HepG2 (cell line): ENCODE data around the gene KISS1. TPM values are rescaled to one million over a fixed set of nuclear protein-coding genes. Genes with fewer than 3 reads are reported as not detected.
A peak's percentile ranks its signal among the peaks of the same experiment; 100 is the strongest.

Experiments
- CBX5 ChIP-seq: sonication (generic); formaldehyde crosslinking; IDR thresholded peaks from 2 replicates; pipeline ENCODE4 v1.4.0; 2020; ENCODE audit warnings: missing genetic modification reagents, borderline replicate concordance
- ELF3 ChIP-seq: IDR thresholded peaks from 2 replicates; pipeline ENCODE4 v1.6.1; 2016; ENCODE audit warnings: missing genetic modification reagents, missing compliant biosample characterization
- FOXJ3 ChIP-seq: sonication (generic); formaldehyde crosslinking; IDR thresholded peaks from 2 replicates; pipeline ENCODE4 v1.4.0; 2020; ENCODE audit warnings: missing genetic modification reagents, mild to moderate bottlenecking, borderline replicate concordance
- GFI1 ChIP-seq: sonication (generic); formaldehyde crosslinking; IDR thresholded peaks from 2 replicates; pipeline ENCODE4 v1.5.0; 2020; ENCODE audit warnings: missing genetic modification reagents, mild to moderate bottlenecking, borderline replicate concordance
- HNF1A ChIP-seq, 2 experiments: sonication (generic) in 1 of 2; formaldehyde crosslinking in 1 of 2; IDR thresholded peaks; 2 replicates each; pipeline versions ENCODE4 v1.4.0 to v1.6.1; 2016 to 2020; ENCODE audit warnings: borderline replicate concordance in 1 of 2, low read depth in 1 of 2, mild to moderate bottlenecking in 1 of 2, missing genetic modification reagents in 1 of 2
- MYC ChIP-seq: sonication (generic); formaldehyde crosslinking; IDR thresholded peaks from 2 replicates; pipeline ENCODE4 v1.9.0; 2021; ENCODE audit warnings: missing genetic modification reagents, borderline replicate concordance
- PAF1 ChIP-seq: IDR thresholded peaks from 2 replicates; pipeline ENCODE4 v1.6.1; 2016; ENCODE audit warnings: missing genetic modification reagents, missing compliant biosample characterization
- RCOR2 ChIP-seq: IDR thresholded peaks from 2 replicates; pipeline ENCODE4 v1.6.1; 2016; ENCODE audit warnings: missing biosample characterization, missing genetic modification reagents
- SNAPC2 ChIP-seq: sonication (generic); formaldehyde crosslinking; IDR thresholded peaks from 2 replicates; pipeline ENCODE4 v1.8.1; 2022; ENCODE audit warnings: mild to moderate bottlenecking, missing genetic modification reagents
- TIGD3 ChIP-seq: sonication (generic); formaldehyde crosslinking; IDR thresholded peaks from 2 replicates; pipeline ENCODE4 v1.5.1; 2020; ENCODE audit warnings: mild to moderate bottlenecking, missing genetic modification reagents, borderline replicate concordance
- ZBTB38 ChIP-seq: sonication (generic); formaldehyde crosslinking; IDR thresholded peaks from 2 replicates; pipeline ENCODE4 v1.5.1; 2020; ENCODE audit warnings: mild to moderate bottlenecking, missing genetic modification reagents
- ZKSCAN1 ChIP-seq: fragments of 150-350 bp; IDR thresholded peaks from 2 replicates; pipeline ENCODE4 v1.6.1; 2014; ENCODE audit warnings: low read length
- ZNF138 ChIP-seq: sonication (generic); formaldehyde crosslinking; IDR thresholded peaks from 2 replicates; pipeline ENCODE4 v1.5.0; 2020; ENCODE audit warnings: mild to moderate bottlenecking, low read depth, missing genetic modification reagents
- ZNF274 ChIP-seq: sonication (generic); formaldehyde crosslinking; IDR thresholded peaks from 2 replicates; pipeline ENCODE4 v1.5.1; 2020; ENCODE audit warnings: mild to moderate bottlenecking, missing genetic modification reagents
- ZNF33A ChIP-seq: sonication (generic); formaldehyde crosslinking; IDR thresholded peaks from 2 replicates; pipeline ENCODE4 v1.5.1; 2020; ENCODE audit warnings: missing genetic modification reagents, mild to moderate bottlenecking, moderate library complexity, borderline replicate concordance
- ZNF34 ChIP-seq: sonication (generic); formaldehyde crosslinking; IDR thresholded peaks from 2 replicates; pipeline ENCODE4 v1.4.0; 2020; ENCODE audit warnings: mild to moderate bottlenecking, missing genetic modification reagents, borderline replicate concordance
- ZNF468 ChIP-seq: sonication (generic); formaldehyde crosslinking; IDR thresholded peaks from 2 replicates; pipeline ENCODE4 v1.8.0; 2022; ENCODE audit warnings: mild to moderate bottlenecking, moderate library complexity, missing genetic modification reagents
- ZNF670 ChIP-seq: sonication (generic); formaldehyde crosslinking; IDR thresholded peaks from 2 replicates; pipeline ENCODE4 v1.8.0; 2022; ENCODE audit warnings: mild to moderate bottlenecking, missing genetic modification reagents, borderline replicate concordance
- ZNF749 ChIP-seq: sonication (generic); formaldehyde crosslinking; IDR thresholded peaks from 2 replicates; pipeline ENCODE4 v1.8.0; 2022; ENCODE audit warnings: mild to moderate bottlenecking, missing genetic modification reagents, moderate library complexity, borderline replicate concordance
- ZNF768 ChIP-seq: sonication (generic); formaldehyde crosslinking; IDR thresholded peaks from 2 replicates; pipeline ENCODE4 v1.4.0; 2020; ENCODE audit warnings: missing genetic modification reagents
- polyA plus RNA-seq, 8 experiments: library from polyadenylated mRNA; depleted of rRNA in 3 of 8; stranded (reverse) in 7 of 8; unstranded in 1 of 8; fragments of >200 nt; fragmentation: Illumina TruSeq in 4 of 8; extraction: Trizol in 4 of 8; gene quantifications; 2 replicates each; pipeline versions ENCODE4 v1.2.1 to v1.2.3, GENCODE V29; 2011 to 2016; ENCODE audit warnings: low read depth in 4 of 8, missing spikeins in 1 of 8, mixed read lengths in 1 of 8; ENCODE audit not compliant: insufficient read depth in 1 of 8
- total RNA-seq, 5 experiments: library from RNA; depleted of rRNA; stranded (reverse); fragments of >200 nt; fragmentation: Illumina TruSeq; extraction: Trizol; gene quantifications; 2 replicates each; pipeline ENCODE4 v1.2.3, GENCODE V29; 2016; ENCODE audit warnings: low read depth in 1 of 5

The KISS1 gene
- total and polyA plus RNA-seq, 2 of the 13 experiments (the other 11 are each of a cell fraction or from before 2014, with no cell fraction given), result 0.24 to 0.80 TPM

GRCh38 chr1:204225841-204226735, 29.8 kb upstream of the KISS1 start (continued):
- TF ChIP-seq HNF1A (IDR thresholded peaks at IDR 0.05; ENCODE audit: low read depth) (no peak), HNF1A (CRISPR knock-in tag; IDR thresholded peaks at IDR 0.05; ENCODE audit: borderline replicate concordance) (no peak), ZKSCAN1 (no peak), ELF3 (CRISPR knock-in tag) (peak; percentile 87), ZNF274 (CRISPR knock-in tag) (no peak), PAF1 (CRISPR knock-in tag) (no peak), ZBTB38 (CRISPR knock-in tag) (peak; percentile 46; the same call in 1 of the 2 replicates), ZNF768 (no peak), FOXJ3 (CRISPR knock-in tag) (no peak), MYC (no peak), ZNF670 (CRISPR knock-in tag) (no peak), ZNF468 (CRISPR knock-in tag) (no peak), ZNF34 (no peak), TIGD3 (CRISPR knock-in tag) (no peak), ZNF138 (CRISPR knock-in tag) (no peak), ZNF33A (CRISPR knock-in tag) (no peak), RCOR2 (no peak), CBX5 (no peak), ZNF749 (CRISPR knock-in tag) (no peak), GFI1 (CRISPR knock-in tag) (no peak), SNAPC2 (CRISPR knock-in tag) (no peak)
